Epithelial cell of proximal tubule (primary cell): Measurements from ENCODE around the gene DOCK8. TPM values are rescaled to one million over a fixed set of nuclear protein-coding genes. Genes with fewer than 3 reads are reported as not detected.
"Not testable (repeated sequence)": the region's sequence is repeated elsewhere in the genome, so short reads cannot be mapped to it uniquely, and the experiment has no call there.

Experiments
- DNase-seq: peaks from one replicate; pipeline ENCODE4 v3.0.0-alpha.2; 2011; ENCODE audit warnings: low read depth
- H3K4me3 ChIP-seq: 2 replicates; pipeline ENCODE4 v1.5.1; 2011; ENCODE audit warnings: low read depth, mild to moderate bottlenecking, low read length
- total RNA-seq: library from RNA; depleted of rRNA; stranded (reverse); fragments of >200 nt; gene quantifications from 2 replicates; pipeline ENCODE4 v1.2.3, GENCODE V29; 2015
- TF ChIP-seq, protein P1 (sequence below): conservative IDR thresholded peaks from 2 replicates; pipeline ENCODE4 v1.5.1; 2012; ENCODE audit warnings: low read depth, mild to moderate bottlenecking, low read length

DOCK8 gene
- total RNA-seq, result 0.51 and 0.92 TPM in 2 replicates

GRCh38 chr9:214648-215493 is at the start of gene DOCK8:
DOCK8 (plus strand) TSS chr9:214865; CDS start chr9:214977, 112 bp downstream.
- TF ChIP-seq, protein P1, sequence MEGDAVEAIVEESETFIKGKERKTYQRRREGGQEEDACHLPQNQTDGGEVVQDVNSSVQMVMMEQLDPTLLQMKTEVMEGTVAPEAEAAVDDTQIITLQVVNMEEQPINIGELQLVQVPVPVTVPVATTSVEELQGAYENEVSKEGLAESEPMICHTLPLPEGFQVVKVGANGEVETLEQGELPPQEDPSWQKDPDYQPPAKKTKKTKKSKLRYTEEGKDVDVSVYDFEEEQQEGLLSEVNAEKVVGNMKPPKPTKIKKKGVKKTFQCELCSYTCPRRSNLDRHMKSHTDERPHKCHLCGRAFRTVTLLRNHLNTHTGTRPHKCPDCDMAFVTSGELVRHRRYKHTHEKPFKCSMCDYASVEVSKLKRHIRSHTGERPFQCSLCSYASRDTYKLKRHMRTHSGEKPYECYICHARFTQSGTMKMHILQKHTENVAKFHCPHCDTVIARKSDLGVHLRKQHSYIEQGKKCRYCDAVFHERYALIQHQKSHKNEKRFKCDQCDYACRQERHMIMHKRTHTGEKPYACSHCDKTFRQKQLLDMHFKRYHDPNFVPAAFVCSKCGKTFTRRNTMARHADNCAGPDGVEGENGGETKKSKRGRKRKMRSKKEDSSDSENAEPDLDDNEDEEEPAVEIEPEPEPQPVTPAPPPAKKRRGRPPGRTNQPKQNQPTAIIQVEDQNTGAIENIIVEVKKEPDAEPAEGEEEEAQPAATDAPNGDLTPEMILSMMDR, result peak; percentile 49
- peak within 1 kb of the TSS; percentile 69 for H3K4me3 ChIP-seq
- DNase-seq, result no peak

GRCh38 chr9:169757-170156 is 44.9 kb upstream of the DOCK8 start:
- DNase-seq, H3K4me3 ChIP-seq: not testable (repeated sequence)

GRCh38 chr9:178140-178825 is 36.4 kb upstream of the DOCK8 start:
- peak overlapping the region; percentile 48 for H3K4me3 ChIP-seq
- not testable (repeated sequence) for DNase-seq

DNA sequence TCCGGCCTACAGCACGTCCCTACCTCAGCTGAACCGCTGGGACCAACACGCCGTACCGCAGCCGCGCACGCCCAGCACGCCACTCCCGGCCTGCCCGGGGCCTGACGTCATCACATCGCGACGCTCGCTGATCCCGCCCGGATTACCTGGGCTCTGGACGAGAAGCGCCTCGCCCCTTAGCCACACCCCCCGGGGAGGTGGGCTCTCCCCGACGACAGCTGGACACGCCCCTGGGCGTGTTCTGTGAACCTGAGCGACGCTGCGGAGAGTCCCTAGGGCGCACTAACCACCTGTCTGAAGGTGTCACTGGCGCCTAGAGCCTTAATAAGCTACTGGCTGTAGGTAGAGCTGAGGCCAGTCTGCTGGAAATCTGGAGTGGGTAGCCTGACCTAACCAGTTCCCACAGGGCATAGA is 35.7 kb upstream of the DOCK8 start, which contains the start of gene ZNG1A:
ZNG1A (minus strand) TSS at position 87 of the 414 bp plus-strand sequence. CDS start 87 bp downstream, outside the sequence.
- H3K4me3 ChIP-seq, result peak within 1 kb of the TSS; percentile 53
- DNase-seq, result peak; percentile 19

DNA sequence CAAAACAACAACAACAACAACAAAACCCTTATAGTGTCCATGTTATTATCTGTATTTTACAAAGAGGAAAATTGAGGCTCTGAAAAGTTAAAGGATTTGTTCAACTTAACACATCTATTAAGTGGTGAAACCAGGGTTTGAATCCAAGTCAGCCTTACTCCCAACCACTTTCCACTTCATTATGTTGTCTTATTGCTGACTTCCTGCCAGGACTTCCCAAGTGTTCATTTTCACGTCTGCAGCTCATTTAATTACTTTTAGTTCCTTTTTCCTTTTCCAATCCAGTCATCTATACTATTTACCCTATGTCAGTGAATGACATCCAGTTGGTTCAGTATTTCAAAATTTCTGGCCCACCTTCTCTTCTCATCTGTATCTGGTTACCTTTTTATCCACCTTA is 15.1 kb upstream of the DOCK8 start:
- DNase-seq, H3K4me3 ChIP-seq: not testable (repeated sequence)

DNA sequence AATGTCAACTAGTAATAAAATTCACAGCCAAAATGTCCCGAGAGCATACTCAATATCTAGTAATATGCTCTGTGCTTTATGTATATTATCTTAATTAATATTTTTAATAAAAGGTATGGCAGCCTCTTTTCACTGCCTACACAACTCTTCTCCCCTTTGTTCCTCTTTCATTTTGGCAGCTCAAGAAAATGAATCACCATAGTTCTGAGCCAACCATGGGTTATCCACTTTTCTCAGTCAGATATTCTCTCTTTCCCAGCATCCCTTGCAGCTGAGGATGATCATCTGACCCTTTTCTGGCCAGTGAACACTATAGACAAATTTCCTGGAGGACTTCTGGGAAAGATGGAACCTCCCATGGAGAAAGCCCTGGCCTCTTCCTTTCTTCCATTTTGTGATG is 8.2 kb upstream of the DOCK8 start:
- no peak for DNase-seq
- no peak overlapping the region for H3K4me3 ChIP-seq
- TF ChIP-seq, protein P1, result no peak

- H3K4me3 ChIP-seq, result no peak overlapping the region
- DNase-seq, result no peak
- TF ChIP-seq, protein P1, result no peak
These were observed 5.4 kb upstream of the DOCK8 start for GRCh38 chr9:209143-209758.

DNA sequence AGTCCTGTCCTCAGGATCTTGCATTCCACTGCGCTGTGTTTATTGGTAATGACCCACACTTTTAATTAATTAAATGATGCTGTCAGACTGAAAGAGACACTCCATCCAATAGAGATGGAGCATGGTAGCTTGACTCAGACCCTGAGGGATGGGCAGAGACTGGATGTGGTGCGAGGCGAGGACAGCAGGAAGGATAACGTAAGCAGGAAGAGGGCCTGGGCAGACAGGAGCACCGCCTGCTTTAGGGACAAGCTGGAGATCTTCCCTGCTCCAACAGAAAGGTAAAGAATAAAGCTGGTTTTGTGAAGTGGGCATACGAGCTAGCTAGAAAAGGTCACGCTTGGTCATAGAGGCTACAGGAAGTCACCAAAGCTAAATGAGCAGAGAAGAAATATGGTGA is 3.6 kb upstream of the DOCK8 start:
- H3K4me3 ChIP-seq, result no peak overlapping the region
- no peak for DNase-seq
- TF ChIP-seq, protein P1, result no peak

DNA sequence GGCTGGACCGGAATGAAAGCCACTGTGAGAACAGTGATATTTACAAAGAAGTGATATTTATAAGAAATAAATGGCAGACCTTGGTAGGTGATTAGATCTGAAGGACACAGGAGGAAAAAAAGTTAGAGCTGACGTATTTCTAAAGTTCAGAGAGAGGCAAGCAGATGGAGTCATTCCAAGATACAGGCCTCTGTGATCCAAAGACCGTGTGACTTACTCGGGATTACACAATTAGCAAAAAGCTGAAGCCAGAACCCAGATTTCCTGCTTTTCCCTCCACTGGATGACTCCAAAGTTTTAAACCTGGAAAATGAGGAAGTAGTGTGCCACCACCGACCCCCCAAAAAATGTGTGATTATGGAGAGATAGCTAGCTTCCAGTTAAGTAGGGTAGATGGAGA is 3.1 kb upstream of the DOCK8 start:
- TF ChIP-seq, protein P1, result no peak
- no peak overlapping the region for H3K4me3 ChIP-seq
- DNase-seq, result no peak
